Panc1 (cell line): Measurements from ENCODE around the gene LAG3. TPM values are rescaled to one million over a fixed set of nuclear protein-coding genes. Genes with fewer than 3 reads are reported as not detected.

Experiments used
- ATAC-seq: fragments of 200-7000 bp; cut with Tn5 transposase; 2 replicates; pipeline ENCODE4 v1.9.1; 2020; ENCODE audit warnings: mild to moderate bottlenecking, moderate library complexity
- BruUV-seq: library from RNA; stranded (reverse); fragments of 400-500 nt; replicated peaks from 2 replicates; lab custom pipeline; 2021; lab: Mats Ljungman, UMichigan
- CTCF ChIA-PET: fragments of 300-600 bp; sonication (Branson Sonifier 250); formaldehyde crosslinking; loops from one replicate; lab custom pipeline; 2022; ENCODE audit warnings: antibody characterized with exemption; lab: Charles Lee
- POLR2A ChIA-PET: fragments of 300-600 bp; sonication (Branson Sonifier 250); formaldehyde crosslinking; loops from one replicate; lab custom pipeline; 2022; ENCODE audit warnings: antibody characterized with exemption; lab: Charles Lee
- DNase-seq: peaks from one replicate; pipeline ENCODE4 v3.0.0-alpha.2; 2010; ENCODE audit warnings: low read depth, low spot score
- H3K27ac ChIP-seq: 2 replicates; pipeline ENCODE4 v1.5.1; 2011; ENCODE audit warnings: mild to moderate bottlenecking, low read length, inconsistent platforms
- H3K27me3 ChIP-seq: fragments of 200-500 bp; sonication (Bioruptor generic); 2 replicates; pipeline ENCODE4 v1.6.0; 2014; ENCODE audit warnings: low read length, inconsistent platforms; ENCODE audit not compliant: control insufficient read depth, insufficient read depth
- H3K36me3 ChIP-seq: fragments of 200-500 bp; sonication (Bioruptor generic); 2 replicates; pipeline ENCODE4 v1.5.1; 2014; ENCODE audit warnings: inconsistent platforms, mild to moderate bottlenecking, low read length, moderate library complexity; ENCODE audit not compliant: control insufficient read depth, insufficient read depth
- H3K4me1 ChIP-seq: 2 replicates; pipeline ENCODE4 v1.5.1; 2011; ENCODE audit warnings: inconsistent platforms, mild to moderate bottlenecking, low read length, moderate library complexity; ENCODE audit not compliant: control insufficient read depth, insufficient read depth
- H3K4me3 ChIP-seq, 2 experiments: 2 replicates each; pipeline ENCODE4 v1.5.1; 2011 to 2012; ENCODE audit warnings: low read depth in 2 of 2, low read length in 2 of 2, mild to moderate bottlenecking in 2 of 2, inconsistent platforms in 1 of 2, moderate library complexity in 1 of 2
- H3K9me3 ChIP-seq: fragments of 200-500 bp; sonication (Bioruptor generic); 2 replicates; pipeline ENCODE4 v1.5.1; 2014; ENCODE audit warnings: low read depth, mild to moderate bottlenecking, inconsistent platforms, low read length, moderate library complexity; ENCODE audit not compliant: control insufficient read depth, insufficient read depth
- CTCF ChIP-seq: fragments of 450-650 bp; IDR thresholded peaks from 2 replicates; pipeline ENCODE4 v1.5.1; 2017; ENCODE audit warnings: mild to moderate bottlenecking
- POLR2AphosphoS5 ChIP-seq: IDR thresholded peaks from 2 replicates; pipeline ENCODE4 v1.6.1; 2012; ENCODE audit warnings: mild to moderate bottlenecking, low read depth, low read length, moderate library complexity
- REST ChIP-seq, 2 experiments: IDR thresholded peaks; 2 replicates each; pipeline ENCODE4 v1.6.1; 2011 to 2012; ENCODE audit warnings: low read depth in 2 of 2, control low read depth in 1 of 2, low read length in 1 of 2, mild to moderate bottlenecking in 1 of 2, moderate library complexity in 1 of 2; ENCODE audit not compliant: insufficient read depth in 1 of 2
- SIN3A ChIP-seq: IDR thresholded peaks from 2 replicates; pipeline ENCODE4 v1.6.1; 2012; ENCODE audit warnings: low read depth, mild to moderate bottlenecking, low read length, moderate library complexity, borderline replicate concordance; ENCODE audit not compliant: insufficient read depth
- TCF7L2 ChIP-seq: IDR thresholded peaks from 2 replicates; pipeline ENCODE4 v1.6.1; 2011; ENCODE audit warnings: mild to moderate bottlenecking, low read depth, low read length, inconsistent platforms
- in situ Hi-C: cut with HindIII; loops from 2 replicates; pipeline ENCODE4 v1.10.0; 2016; ENCODE audit warnings: low sequenced_read_pairs, low pct_unique_long_range_greater_than_20kb
- intact Hi-C: fragments of 100-400 bp; cut with micrococcal nuclease; formaldehyde crosslinking; loops from one replicate; pipeline ENCODE4 v1.10.0; 2022; ENCODE audit not compliant: unreplicated experiment
- total RNA-seq: library from RNA; stranded (reverse); gene quantifications from one replicate; pipeline ENCODE4 v1.2.1, GENCODE V29; 2021; ENCODE audit not compliant: unreplicated experiment

The LAG3 gene
- total RNA-seq, 1 experiment from 2014 or later = 2.7 TPM

GRCh38 chr12:6807170-6807569, 34.9 kb downstream of the LAG3 start:
- Histone ChIP-seq H3K4me1 (no peaks in the 10 kb centered on the region), H3K27ac (no peak overlapping the region), H3K36me3 (no peaks in the 10 kb centered on the region), H3K4me3 (no peak overlapping the region), H3K9me3 (no peaks in the 10 kb centered on the region), H3K27me3 (no peaks in the 10 kb centered on the region)
- no TSS peak for BruUV-seq
- no peak for DNase-seq
- no peak for TF ChIP-seq POLR2AphosphoS5
- TF ChIP-seq SIN3A = no peak
- no peak for TF ChIP-seq REST (IDR thresholded peaks at IDR 0.05; ENCODE audit: insufficient read depth in 1 of 2, low read depth in 2 of 2, low read length in 1 of 2)
- no peak for TF ChIP-seq TCF7L2
- no peak for TF ChIP-seq CTCF
- POLR2A ChIA-PET = interaction anchor here (1.2 kb wide), 1 partner anchor 14 kb away, joined by 7 read pairs; no protein-coding TSS in a partner anchor
- CTCF ChIA-PET = no interaction called here
- in situ Hi-C loops = no loop called here
- intact Hi-C loops = no loop called here
- ATAC-seq = no peak

- TF ChIP-seq SIN3A (no peak), TCF7L2 (no peak), CTCF (no peak), POLR2AphosphoS5 (no peak)
- no peak overlapping the region for H3K27ac ChIP-seq
- H3K27me3 ChIP-seq = no peaks in the 10 kb centered on the region
- H3K4me1 ChIP-seq = no peaks in the 10 kb centered on the region
- ChIA-PET POLR2A (no interaction called here), CTCF (no interaction called here)
- no peak overlapping the region for H3K4me3 ChIP-seq
- no TSS peak for BruUV-seq
- H3K9me3 ChIP-seq = no peaks in the 10 kb centered on the region
- ATAC-seq (no peak), DNase-seq (no peak)
- in situ Hi-C loops (no loop called here), intact Hi-C loops (no loop called here)
- no peaks in the 10 kb centered on the region for H3K36me3 ChIP-seq
Observed at GRCh38 chr12:6809056-6809455, 36.7 kb downstream of the LAG3 start.
